Left cardiac atrium (tissue), 4 donors: ENCODE data around the gene CD72. TPM values are rescaled to one million over a fixed set of nuclear protein-coding genes. Genes with fewer than 3 reads are reported as not detected.
A peak's percentile ranks its signal among the peaks of the same experiment; 100 is the strongest.
"Not testable (repeated sequence)": the region's sequence is repeated elsewhere in the genome, so short reads cannot be mapped to it uniquely, and the experiment has no call there.

ENCODE experiments used
- ATAC-seq, 2 donors: fragments of 200-7000 bp; cut with Tn5 transposase; one replicate each; pipeline ENCODE4 v1.9.1; 2020; ENCODE audit warnings: mild to moderate bottlenecking in 2 of 2, moderate library complexity in 2 of 2
- DNase-seq: peaks from one replicate; pipeline ENCODE4 v3.0.0-alpha.2; 2020
- intact Hi-C, 2 donors: fragments of 100-400 bp; cut with DNase I; formaldehyde crosslinking; loops; one replicate each; pipeline versions ENCODE4 v1.14.1 to v1.15.1; 2022 to 2023
- total RNA-seq, 2 donors: library from RNA; stranded (reverse); fragmentation: NEBNext Ultra II Directional; extraction: Animal tissue kit (Norgen Biotek cat#: 25700); gene quantifications; one replicate each; pipeline ENCODE4 v1.2.1, GENCODE V29; 2021
- donor health status: DM: no; HTN: yes; CAD: no.
- donor health status: DM: no; HTN: yes; CAD: no; lungs with severe emphysema.
- donor health status: DM: yes; HTN: yes; CAD: no.
- donor health status: Dilated cardiomyopathy.

The CD72 gene
- total RNA-seq, 2 donors from 2014 or later = 0.97 to 1.6 TPM

GRCh38 chr9:35604578-35605350 lies 13.4 kb downstream of the CD72 start, which contains the start of gene TESK1:
Gene TESK1 (plus strand): TSS chr9:35605262. CDS start chr9:35605620, 358 bp downstream.
- peak; percentile 55 to 69 for ATAC-seq
- intact Hi-C loops = loop anchor here in 1 of 2 donors (10.0 kb wide), 1 partner anchor 490 kb away; the partner anchor contains the start of gene ATOSB
- DNase-seq = peak; percentile 78

- ATAC-seq (peak; percentile 95 to 97), DNase-seq (peak; percentile 100)
- intact Hi-C loops = loop anchor here in 1 of 2 donors (10.0 kb wide), 1 partner anchor 489 kb away; the partner anchor contains the start of gene ATOSB
Observed at GRCh38 chr9:35603986-35604577, 14.1 kb downstream of the CD72 start.

- peak; percentile 74 for DNase-seq
- intact Hi-C loops = loop anchor here in 1 of 2 donors (10.0 kb wide), 1 partner anchor 489 kb away; the partner anchor contains the start of gene ATOSB
- ATAC-seq = peak; percentile 13 to 19
Observed at GRCh38 chr9:35603506-35603985, 14.7 kb downstream of the CD72 start.

- intact Hi-C loops = loop anchor here in 1 of 2 donors (10.0 kb wide), 1 partner anchor 485 kb away; the partner anchor contains the start of gene ATOSB
- DNase-seq (no peak), ATAC-seq (peak in 1 of 2 donors; percentile 3)
Observed at GRCh38 chr9:35599763-35600604, 18.2 kb downstream of the CD72 start.

- ATAC-seq = no peak
- intact Hi-C loops = no loop called here
- DNase-seq = no peak
Observed at GRCh38 chr9:35598866-35599590, 19.2 kb downstream of the CD72 start.

- DNase-seq, intact Hi-C loops, ATAC-seq: not testable (repeated sequence)
Observed at GRCh38 chr9:35596907-35597306, 21.3 kb downstream of the CD72 start.

- no peak for ATAC-seq
- no peak for DNase-seq
- intact Hi-C loops = no loop called here
Observed at GRCh38 chr9:35594471-35594870, 23.7 kb downstream of the CD72 start.

- DNase-seq (no peak), ATAC-seq (no peak)
- intact Hi-C loops = no loop called here
Observed at GRCh38 chr9:35593581-35593980, 24.6 kb downstream of the CD72 start.

- intact Hi-C loops, ATAC-seq, DNase-seq: not testable (repeated sequence)
Observed at GRCh38 chr9:35588506-35588905, 29.7 kb downstream of the CD72 start.

GRCh38 chr9:35584681-35585080 lies 33.5 kb downstream of the CD72 start:
- ATAC-seq, DNase-seq, intact Hi-C loops: not testable (repeated sequence)

GRCh38 chr9:35583521-35583920 lies 34.7 kb downstream of the CD72 start:
- ATAC-seq, intact Hi-C loops, DNase-seq: not testable (repeated sequence)

GRCh38 chr9:35579659-35580227 lies 38.5 kb downstream of the CD72 start:
- ATAC-seq, intact Hi-C loops, DNase-seq: not testable (repeated sequence)

- intact Hi-C loops = no loop called here
- no peak for ATAC-seq
Observed at GRCh38 chr9:35579130-35579529, 39.1 kb downstream of the CD72 start.

GRCh38 chr9:35577486-35577885 lies 40.7 kb downstream of the CD72 start:
- DNase-seq = no peak
- intact Hi-C loops = no loop called here
- no peak for ATAC-seq

More at GRCh38 chr9:35579130-35579529, 39.1 kb downstream of the CD72 start:
- no peak for DNase-seq

- no peak for DNase-seq
- intact Hi-C loops = no loop called here
- no peak for ATAC-seq
Observed at GRCh38 chr9:35575478-35575877, 42.7 kb downstream of the CD72 start.

GRCh38 chr9:35574578-35575122 lies 43.6 kb downstream of the CD72 start:
- intact Hi-C loops = no loop called here
- DNase-seq = no peak
- ATAC-seq = no peak

- intact Hi-C loops = no loop called here
Observed at GRCh38 chr9:35570709-35571504, 47.3 kb downstream of the CD72 start.

More at GRCh38 chr9:35570709-35571504, 47.3 kb downstream of the CD72 start:
- ATAC-seq = no peak
- DNase-seq = no peak
